ENCODE data around the gene TNFSF8. TPM values are rescaled to one million over a fixed set of nuclear protein-coding genes. Genes with fewer than 3 reads are reported as not detected.

Gene TNFSF8
- total RNA-seq, result not detected in 2 replicates

GRCh38 chr9:114930056-114930812 is at the start of gene TNFSF8:
Gene TNFSF8, minus strand, starts transcription at chr9:114930591. Its CDS starts 288 bp downstream, at chr9:114930303.

Other genes with a start within 250 kb of the TNFSF8 start
- gene TEX48, start 248.4 kb downstream of the TNFSF8 start, total RNA-seq, result not detected in 2 replicates
- 0.08 and 3.4 TPM in 2 replicates for gene TNFSF15, start 124.6 kb downstream of the TNFSF8 start, total RNA-seq
- gene TNC, start 187.6 kb upstream of the TNFSF8 start, total RNA-seq, result 46.0 and 268 TPM in 2 replicates

All from epithelial cell of alveolus of lung (primary cell).